GM19463 (cell line): ENCODE data around the gene ZNF550.
A peak's percentile ranks its signal among the peaks of the same experiment; 100 is the strongest.
"Not testable (repeated sequence)": the region's sequence is repeated elsewhere in the genome, so short reads cannot be mapped to it uniquely, and the experiment has no call there.

ENCODE experiments used
- ATAC-seq: cut with Tn5 transposase; IDR thresholded peaks from one replicate; pipeline ENCODE4 v1.9.1; 2021; ENCODE audit warnings: mild to moderate bottlenecking, moderate library complexity; ENCODE audit not compliant: unreplicated experiment

Gene ZNF550

DNA sequence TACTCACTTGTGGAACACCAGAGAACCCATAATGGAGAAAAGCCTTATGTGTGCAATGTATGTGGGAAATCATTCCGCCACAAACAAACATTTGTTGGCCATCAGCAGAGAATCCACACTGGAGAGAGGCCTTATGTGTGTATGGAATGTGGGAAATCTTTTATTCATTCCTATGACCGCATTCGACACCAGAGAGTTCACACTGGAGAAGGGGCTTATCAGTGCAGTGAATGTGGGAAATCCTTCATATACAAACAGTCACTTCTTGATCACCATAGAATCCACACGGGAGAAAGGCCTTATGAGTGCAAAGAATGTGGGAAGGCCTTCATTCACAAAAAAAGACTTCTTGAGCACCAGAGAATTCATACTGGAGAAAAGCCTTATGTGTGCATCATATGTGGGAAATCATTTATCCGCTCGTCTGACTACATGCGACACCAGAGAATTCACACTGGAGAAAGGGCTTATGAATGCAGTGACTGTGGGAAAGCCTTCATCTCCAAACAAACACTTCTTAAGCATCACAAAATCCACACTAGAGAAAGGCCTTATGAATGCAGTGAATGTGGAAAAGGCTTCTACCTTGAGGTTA is 21.6 kb downstream of the ZNF550 start:
- ATAC-seq, result no peak

- ATAC-seq, result peak; percentile 99
Measured at GRCh38 chr19:57527136-57527881, 32.4 kb downstream of the ZNF550 start, which contains the start of gene ZNF549. TSS of gene ZNF549 (plus strand) at chr19:57527356. CDS start at chr19:57527574, 218 bp downstream.

DNA sequence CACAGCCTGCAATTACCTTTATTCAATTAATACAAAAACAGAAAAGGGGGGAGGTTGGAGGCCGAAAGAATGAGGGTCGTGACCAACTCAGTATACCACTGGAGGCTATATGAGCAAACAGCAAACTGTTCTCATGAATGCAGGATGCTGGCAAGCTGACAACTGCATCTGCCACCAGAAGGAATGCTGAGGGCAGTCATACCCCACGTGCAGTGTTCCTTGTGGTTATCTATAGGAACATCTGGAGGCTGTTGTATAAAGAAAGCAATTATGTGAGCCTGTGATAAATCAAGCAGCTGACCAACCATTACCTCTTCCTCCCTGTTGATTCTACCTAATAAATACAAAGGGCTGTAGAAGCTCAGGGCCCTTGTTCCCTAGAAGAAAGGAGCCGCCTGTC is 41.6 kb downstream of the ZNF550 start:
- not testable (repeated sequence) for ATAC-seq

- no peak for ATAC-seq
Measured at GRCh38 chr19:57515255-57515654, 44.4 kb downstream of the ZNF550 start.

GRCh38 chr19:57512845-57513244 is 46.8 kb downstream of the ZNF550 start:
- ATAC-seq, result no peak

DNA sequence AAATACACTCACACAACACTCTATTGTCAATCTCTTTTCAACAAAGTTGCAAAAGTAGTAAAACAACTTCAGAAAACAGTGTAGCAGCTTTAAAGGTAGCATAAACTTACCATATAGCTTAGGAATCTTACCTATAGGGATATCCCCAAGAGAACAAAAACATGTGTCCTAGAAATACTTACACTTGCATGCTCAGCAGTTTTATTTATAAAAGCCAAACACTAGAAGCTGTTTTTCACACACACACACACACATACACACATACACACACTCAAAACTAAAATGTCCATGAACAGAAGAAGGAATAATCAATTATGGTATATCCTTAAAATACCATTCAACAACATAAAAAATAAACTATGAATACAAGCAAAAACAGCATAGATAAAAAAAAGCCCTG is 48.2 kb downstream of the ZNF550 start:
- ATAC-seq, result no peak

DNA sequence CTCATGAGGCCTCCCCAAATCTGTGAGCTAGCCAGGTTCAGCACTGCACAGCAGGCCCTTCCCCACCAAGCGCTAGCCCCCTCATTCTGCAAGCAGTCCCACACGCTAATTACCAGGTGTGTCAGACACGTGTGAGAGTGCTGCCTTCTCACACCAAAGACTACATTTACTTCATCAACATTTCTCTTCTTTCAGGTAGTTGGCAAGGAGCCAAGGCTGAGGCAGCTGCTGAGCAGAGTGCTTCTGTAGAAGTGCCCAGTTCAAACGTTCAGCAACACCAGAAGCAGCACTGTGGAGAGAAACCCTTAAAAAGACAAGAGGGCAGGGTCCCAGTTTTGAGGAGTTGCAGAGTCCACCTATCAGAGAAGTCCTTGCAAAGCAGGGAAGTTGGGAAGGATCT is 53.5 kb downstream of the ZNF550 start:
- ATAC-seq, result no peak

DNA sequence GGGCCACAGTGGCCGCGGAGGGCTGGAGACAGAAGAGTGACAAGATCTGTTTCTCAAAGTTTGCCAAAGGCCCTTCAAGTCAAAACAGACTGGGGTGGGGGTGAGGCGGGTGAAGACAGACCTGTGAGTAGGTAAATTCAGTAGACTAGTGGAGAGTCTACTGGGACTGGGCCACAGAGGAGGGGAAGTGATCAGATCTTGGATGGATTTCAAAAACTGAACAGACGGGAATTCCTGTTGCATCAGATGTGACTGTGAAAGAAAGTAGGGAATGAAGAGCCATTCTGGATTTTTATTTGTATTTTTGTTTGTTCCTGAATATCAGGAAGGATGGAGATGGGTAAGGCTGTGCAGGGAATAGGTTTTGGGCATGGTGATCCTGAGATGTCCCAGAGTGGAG is 59.3 kb downstream of the ZNF550 start:
- not testable (repeated sequence) for ATAC-seq

- ATAC-seq, result peak; percentile 100
Measured at GRCh38 chr19:57499680-57500395, 59.8 kb downstream of the ZNF550 start, which contains the start of gene ZNF773. TSS of gene ZNF773 (plus strand) at chr19:57499938. CDS start at chr19:57500081, 143 bp downstream.

GRCh38 chr19:57499332-57499679 is 60.4 kb downstream of the ZNF550 start:
- ATAC-seq, result not testable (repeated sequence)

- ATAC-seq, result not testable (repeated sequence)
Measured at GRCh38 chr19:57488299-57488644, 71.4 kb downstream of the ZNF550 start.

DNA sequence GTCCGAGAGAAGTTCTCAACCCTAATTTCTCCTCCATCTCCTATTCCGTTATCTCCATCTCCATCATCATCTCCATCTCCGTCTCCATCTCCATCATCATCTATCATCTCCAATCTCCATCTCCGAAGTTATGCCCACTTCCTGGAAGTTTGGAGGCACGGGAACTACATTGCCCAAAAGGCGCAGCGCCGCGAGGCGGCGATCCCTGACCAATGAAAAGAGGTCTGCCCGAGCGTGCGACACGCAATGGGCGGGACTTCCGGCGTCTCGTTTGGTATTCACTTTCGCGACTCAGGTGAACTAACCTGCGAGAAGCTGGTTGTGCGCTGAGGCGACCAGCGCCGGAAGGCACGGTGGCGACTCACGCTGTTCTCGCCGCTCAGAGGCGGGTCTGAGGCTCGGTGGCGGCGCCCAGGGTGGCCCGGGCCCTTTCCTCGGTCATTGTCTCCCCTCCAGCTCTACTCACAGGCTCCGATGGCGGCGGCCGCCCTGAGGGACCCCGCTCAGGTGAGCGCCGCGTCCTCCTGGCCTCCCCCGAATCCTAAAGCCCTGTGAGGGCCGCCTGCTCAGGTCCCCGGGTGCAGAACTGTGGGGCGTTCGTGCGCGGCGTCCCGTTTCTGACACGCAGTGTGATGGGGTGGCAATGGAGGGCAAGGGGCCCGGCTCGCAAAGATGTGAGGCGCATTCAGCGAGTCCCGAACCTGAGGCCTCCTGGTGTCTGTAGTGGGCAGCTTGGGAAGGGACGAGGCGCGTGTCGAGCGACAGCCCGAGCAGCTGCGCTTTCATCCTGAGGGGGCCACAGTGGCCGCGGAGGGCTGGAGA is 72.0 kb downstream of the ZNF550 start, which contains the start of gene ZNF419:
Gene ZNF419, plus strand, starts transcription at position 274 of the 822 bp plus-strand sequence. Its CDS starts 201 bp downstream, at position 475.
- ATAC-seq, result peak; percentile 95
